Fibroblast of pulmonary artery (primary cell): ENCODE results near the gene CDR2.
"Not testable (repeated sequence)": the region's sequence is repeated elsewhere in the genome, so short reads cannot be mapped to it uniquely, and the experiment has no call there.

Experiments
- DNase-seq: peaks from one replicate; pipeline ENCODE4 v3.0.0-alpha.2; 2010; ENCODE audit warnings: low read depth
- H3K4me3 ChIP-seq: replicated peaks from 2 replicates; pipeline ENCODE4 v1.5.1; 2011; ENCODE audit warnings: low read depth, mild to moderate bottlenecking, control low read depth, low read length, moderate library complexity
- CTCF ChIP-seq: IDR thresholded peaks from 2 replicates; pipeline ENCODE4 v1.5.1; 2011; ENCODE audit warnings: mild to moderate bottlenecking, control low read depth, low read length, inconsistent platforms; ENCODE audit errors: missing control alignments

The CDR2 gene

GRCh38 chr16:22353191-22353919 is 21.1 kb downstream of the CDR2 start:
- no peak for TF ChIP-seq CTCF

GRCh38 chr16:22352723-22353122 is 21.7 kb downstream of the CDR2 start:
- no peak overlapping the region for H3K4me3 ChIP-seq
- no peak for TF ChIP-seq CTCF
- DNase-seq: no peak

More at GRCh38 chr16:22353191-22353919, 21.1 kb downstream of the CDR2 start:
- peak; percentile 80 for DNase-seq
- no peak overlapping the region for H3K4me3 ChIP-seq

GRCh38 chr16:22352140-22352539 is 22.3 kb downstream of the CDR2 start:
- no peak for DNase-seq
- no peak for TF ChIP-seq CTCF
- H3K4me3 ChIP-seq: no peak overlapping the region

- DNase-seq: not testable (repeated sequence)
Observed at GRCh38 chr16:22351017-22351416, 23.4 kb downstream of the CDR2 start.

GRCh38 chr16:22348291-22348690 is 26.1 kb downstream of the CDR2 start:
- TF ChIP-seq CTCF: no peak
- H3K4me3 ChIP-seq: no peak overlapping the region
- DNase-seq: no peak

More at GRCh38 chr16:22351017-22351416, 23.4 kb downstream of the CDR2 start:
- not testable (repeated sequence) for H3K4me3 ChIP-seq

GRCh38 chr16:22347100-22347820 is 27.2 kb downstream of the CDR2 start:
- no peak for TF ChIP-seq CTCF
- no peak overlapping the region for H3K4me3 ChIP-seq
- DNase-seq: no peak

- H3K4me3 ChIP-seq: no peak overlapping the region
- TF ChIP-seq CTCF: no peak
- no peak for DNase-seq
Observed at GRCh38 chr16:22346483-22346882, 27.9 kb downstream of the CDR2 start.
